ENCODE measurements around the gene TNFRSF1B.

- TF ChIP-seq CTCF (IDR thresholded peaks at IDR 0.05) (no peak), POLR2A (IDR thresholded peaks at IDR 0.05) (no peak)
Measured at GRCh38 chr1:12229386-12229834, 62.6 kb downstream of the TNFRSF1B start.
